ENCODE data around the gene FLVCR1.
"Not testable (repeated sequence)": the region's sequence is repeated elsewhere in the genome, so short reads cannot be mapped to it uniquely, and the experiment has no call there.

FLVCR1 gene

GRCh38 chr1:212857992-212858460 lies at the start of gene FLVCR1:
Gene FLVCR1, plus strand, starts transcription at chr1:212858275. Its CDS starts 178 bp downstream, at chr1:212858453.
- DNase-seq: peak; percentile 76 to 94

- no peak for DNase-seq
These were observed 43.3 kb upstream of the FLVCR1 start for GRCh38 chr1:212814537-212815334.

- no peak for DNase-seq
These were observed 41.4 kb upstream of the FLVCR1 start for GRCh38 chr1:212816567-212817278.

GRCh38 chr1:212819726-212820125 lies 38.3 kb upstream of the FLVCR1 start:
- DNase-seq: no peak

GRCh38 chr1:212820969-212821368 lies 37.1 kb upstream of the FLVCR1 start:
- DNase-seq: no peak

- DNase-seq: no peak
These were observed 35.1 kb upstream of the FLVCR1 start for GRCh38 chr1:212822956-212823355.

GRCh38 chr1:212824201-212824600 lies 33.9 kb upstream of the FLVCR1 start:
- DNase-seq: no peak

GRCh38 chr1:212825798-212826452 lies 32.1 kb upstream of the FLVCR1 start:
- DNase-seq: no peak

- DNase-seq: no peak
These were observed 30.8 kb upstream of the FLVCR1 start for GRCh38 chr1:212827171-212827776.

GRCh38 chr1:212827831-212828278 lies 30.2 kb upstream of the FLVCR1 start:
- no peak for DNase-seq

GRCh38 chr1:212828395-212828794 lies 29.7 kb upstream of the FLVCR1 start:
- no peak for DNase-seq

- DNase-seq: not testable (repeated sequence)
These were observed 24.6 kb upstream of the FLVCR1 start for GRCh38 chr1:212833211-212834207.

- DNase-seq: no peak
These were observed 19.9 kb upstream of the FLVCR1 start for GRCh38 chr1:212838145-212838544.

GRCh38 chr1:212844521-212844920 lies 13.6 kb upstream of the FLVCR1 start:
- not testable (repeated sequence) for DNase-seq

GRCh38 chr1:212847549-212847948 lies 10.5 kb upstream of the FLVCR1 start, which contains the start of gene SPATA45:
Gene SPATA45, minus strand, starts transcription at chr1:212847649. Its CDS starts 11,500 bp downstream, at chr1:212836149.
- no peak for DNase-seq

GRCh38 chr1:212852105-212852688 lies 5.9 kb upstream of the FLVCR1 start:
- DNase-seq: no peak

- no peak for DNase-seq
These were observed 4.4 kb upstream of the FLVCR1 start for GRCh38 chr1:212853658-212854057.

- DNase-seq: no peak
These were observed 1.3 kb upstream of the FLVCR1 start for GRCh38 chr1:212856755-212857154.

- DNase-seq: peak in 1 of 2 experiments; percentile 1
These were observed 588 bp downstream of the FLVCR1 start for GRCh38 chr1:212858461-212859265.
